Measurements from ENCODE around the gene FZD10.
A peak's percentile ranks its signal among the peaks of the same experiment; 100 is the strongest.

Gene FZD10

GRCh38 chr12:130132831-130133511, 29.3 kb upstream of the FZD10 start:
- DNase-seq, result no peak

- no peak for DNase-seq
These were observed 28.3 kb upstream of the FZD10 start for GRCh38 chr12:130133851-130134562.

GRCh38 chr12:130134563-130134915, 27.7 kb upstream of the FZD10 start:
- no peak for DNase-seq

GRCh38 chr12:130136509-130137039, 25.7 kb upstream of the FZD10 start:
- no peak for DNase-seq

- DNase-seq, result peak; percentile 72
These were observed 24.9 kb upstream of the FZD10 start for GRCh38 chr12:130137040-130138018.

GRCh38 chr12:130138478-130138877, 23.8 kb upstream of the FZD10 start:
- no peak for DNase-seq

GRCh38 chr12:130139567-130140421, 22.5 kb upstream of the FZD10 start:
- no peak for DNase-seq

GRCh38 chr12:130141105-130141504, 21.2 kb upstream of the FZD10 start:
- DNase-seq, result no peak

GRCh38 chr12:130141901-130142683, 20.2 kb upstream of the FZD10 start:
- no peak for DNase-seq

- no peak for DNase-seq
These were observed 19.5 kb upstream of the FZD10 start for GRCh38 chr12:130142736-130143135.

- no peak for DNase-seq
These were observed 19.1 kb upstream of the FZD10 start for GRCh38 chr12:130143136-130143535.

GRCh38 chr12:130144256-130144655, 18.0 kb upstream of the FZD10 start:
- no peak for DNase-seq

- no peak for DNase-seq
These were observed 16.5 kb upstream of the FZD10 start for GRCh38 chr12:130145731-130146130.

- DNase-seq, result no peak
These were observed 15.9 kb upstream of the FZD10 start for GRCh38 chr12:130146176-130146931.

- no peak for DNase-seq
These were observed 14.2 kb upstream of the FZD10 start for GRCh38 chr12:130147875-130148596.

GRCh38 chr12:130151846-130152245, 10.4 kb upstream of the FZD10 start:
- no peak for DNase-seq

GRCh38 chr12:130152386-130152785, 9.9 kb upstream of the FZD10 start:
- no peak for DNase-seq

- DNase-seq, result no peak
These were observed 8.5 kb upstream of the FZD10 start for GRCh38 chr12:130153803-130154202.

- DNase-seq, result no peak
These were observed 7.8 kb upstream of the FZD10 start for GRCh38 chr12:130154276-130155070.

Measured in NCI-H526 treated with DMSO at 0.1 percent for 48 hours (cell line).